T follicular helper cell (primary cell): ENCODE results near the gene FAM177A1.
"Not testable (repeated sequence)": the region's sequence is repeated elsewhere in the genome, so short reads cannot be mapped to it uniquely, and the experiment has no call there.

Source experiments
- DNase-seq: peaks from one replicate; pipeline ENCODE4 v3.0.0-alpha.2; 2020; ENCODE audit warnings: low read depth
- total RNA-seq, 2 experiments: gene quantifications; one replicate each; lab custom pipeline; 2026; lab: John Stamatoyannopoulos, UW

The FAM177A1 gene, protein sequence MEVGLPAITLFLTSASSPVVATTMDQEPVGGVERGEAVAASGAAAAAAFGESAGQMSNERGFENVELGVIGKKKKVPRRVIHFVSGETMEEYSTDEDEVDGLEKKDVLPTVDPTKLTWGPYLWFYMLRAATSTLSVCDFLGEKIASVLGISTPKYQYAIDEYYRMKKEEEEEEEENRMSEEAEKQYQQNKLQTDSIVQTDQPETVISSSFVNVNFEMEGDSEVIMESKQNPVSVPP
- 28.1 to 29.5 reads per million in 2 experiments for total RNA-seq

- DNase-seq = peak; percentile 100
Observed at GRCh38 chr14:35046048-35046750, at the start of gene FAM177A1. Gene FAM177A1, plus strand, starts transcription at chr14:35046272. Its CDS starts 192 bp downstream, at chr14:35046464.

GRCh38 chr14:34997762-34998161 lies 48.3 kb upstream of the FAM177A1 start:
- no peak for DNase-seq

DNA sequence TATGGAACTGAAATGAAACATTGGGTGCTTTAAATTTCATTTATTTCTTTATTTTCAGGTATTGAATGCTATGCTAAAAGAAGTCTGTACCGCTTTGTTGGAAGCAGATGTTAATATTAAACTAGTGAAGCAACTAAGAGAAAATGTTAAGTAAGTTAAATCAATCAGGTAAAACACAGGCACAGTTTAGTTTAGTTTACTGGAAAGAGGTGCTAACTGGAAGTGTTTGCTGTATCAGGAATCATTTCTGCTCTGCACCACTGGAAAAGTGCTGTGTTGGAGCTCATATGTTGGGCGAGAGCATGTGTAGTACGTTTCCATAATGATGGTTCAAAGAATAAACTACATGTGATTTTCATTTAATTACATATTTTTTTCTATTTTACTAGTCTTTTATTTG lies 46.6 kb upstream of the FAM177A1 start:
- no peak for DNase-seq

GRCh38 chr14:35001621-35002020 lies 44.5 kb upstream of the FAM177A1 start:
- no peak for DNase-seq

DNA sequence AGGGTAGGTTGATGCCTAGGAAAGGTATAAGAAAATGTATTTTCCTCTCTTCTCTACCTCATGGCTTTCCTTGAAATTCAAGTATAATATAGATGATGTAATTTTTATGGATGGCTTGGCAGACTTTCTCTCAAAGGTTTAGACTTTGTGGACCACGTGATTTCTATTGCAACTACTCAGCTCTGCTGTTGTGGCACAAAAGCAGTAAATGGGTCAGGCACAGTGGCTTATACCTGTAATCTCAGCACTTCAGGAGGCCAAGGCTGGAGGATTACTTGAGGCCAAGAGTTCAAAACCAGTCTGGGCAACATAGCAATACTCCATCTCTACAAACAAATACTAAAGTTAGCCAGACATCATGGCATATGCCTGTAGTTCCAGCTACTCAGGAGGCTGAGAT lies 41.2 kb upstream of the FAM177A1 start:
- DNase-seq = no peak

- DNase-seq = no peak
Observed at GRCh38 chr14:35016568-35016967, 29.5 kb upstream of the FAM177A1 start.

- DNase-seq = no peak
Observed at GRCh38 chr14:35020713-35021112, 25.4 kb upstream of the FAM177A1 start.

DNA sequence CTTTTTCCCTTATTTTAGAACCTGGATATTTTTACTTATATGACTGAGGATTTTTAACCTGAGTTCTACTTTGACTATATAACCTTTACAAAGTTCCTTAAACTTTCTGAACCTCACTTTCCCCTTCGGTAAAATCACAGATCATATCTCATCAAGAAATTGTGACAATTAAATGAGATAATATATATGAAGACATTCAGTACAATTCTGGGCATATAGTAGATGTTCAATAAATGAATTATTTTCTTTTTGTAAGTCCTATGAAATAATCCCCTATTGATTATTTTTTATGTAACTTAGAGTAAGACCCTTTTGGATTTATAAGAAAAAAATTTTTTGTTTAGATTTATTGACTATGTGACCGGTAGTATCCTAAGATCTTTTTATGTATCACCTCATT lies 17.6 kb upstream of the FAM177A1 start:
- DNase-seq = no peak

DNA sequence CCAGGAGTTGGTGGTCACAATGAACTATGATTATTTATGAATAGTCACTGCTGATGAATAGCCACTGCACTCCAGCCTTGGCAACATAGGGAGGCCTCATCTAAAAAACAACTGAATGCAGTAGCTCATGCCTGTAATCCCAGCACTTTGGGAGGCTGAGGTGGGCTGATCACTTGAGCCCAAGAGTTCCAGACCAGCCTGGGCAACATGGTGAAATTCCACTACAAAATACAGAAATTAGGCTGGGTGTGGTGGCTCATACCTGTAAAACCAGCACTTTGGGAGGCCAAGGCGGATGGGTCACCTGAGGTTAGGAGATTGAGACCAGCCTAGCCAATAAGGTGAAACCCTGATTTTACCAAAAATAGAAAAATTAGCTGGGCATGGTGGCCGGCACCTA lies 13.5 kb upstream of the FAM177A1 start:
- no peak for DNase-seq

DNA sequence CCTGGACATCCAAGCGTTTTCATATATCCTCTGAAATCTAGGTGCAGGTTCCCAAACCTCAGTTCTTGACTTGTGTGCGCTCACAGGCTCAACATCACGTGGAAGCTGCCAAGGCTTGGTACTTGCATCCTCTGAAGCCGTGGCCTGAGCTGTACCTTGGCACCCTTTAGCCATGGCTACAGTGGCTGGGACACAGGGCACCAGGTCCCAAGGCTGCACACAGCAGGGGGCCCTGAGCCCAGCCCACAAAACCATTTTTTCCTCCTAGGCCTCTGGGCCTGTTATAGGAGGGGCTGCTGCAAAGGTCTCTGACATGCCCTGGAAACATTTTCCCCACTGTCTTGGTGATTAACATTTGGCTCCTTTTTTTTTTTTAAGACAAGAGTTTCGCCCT lies 11.6 kb upstream of the FAM177A1 start:
- no peak for DNase-seq

DNA sequence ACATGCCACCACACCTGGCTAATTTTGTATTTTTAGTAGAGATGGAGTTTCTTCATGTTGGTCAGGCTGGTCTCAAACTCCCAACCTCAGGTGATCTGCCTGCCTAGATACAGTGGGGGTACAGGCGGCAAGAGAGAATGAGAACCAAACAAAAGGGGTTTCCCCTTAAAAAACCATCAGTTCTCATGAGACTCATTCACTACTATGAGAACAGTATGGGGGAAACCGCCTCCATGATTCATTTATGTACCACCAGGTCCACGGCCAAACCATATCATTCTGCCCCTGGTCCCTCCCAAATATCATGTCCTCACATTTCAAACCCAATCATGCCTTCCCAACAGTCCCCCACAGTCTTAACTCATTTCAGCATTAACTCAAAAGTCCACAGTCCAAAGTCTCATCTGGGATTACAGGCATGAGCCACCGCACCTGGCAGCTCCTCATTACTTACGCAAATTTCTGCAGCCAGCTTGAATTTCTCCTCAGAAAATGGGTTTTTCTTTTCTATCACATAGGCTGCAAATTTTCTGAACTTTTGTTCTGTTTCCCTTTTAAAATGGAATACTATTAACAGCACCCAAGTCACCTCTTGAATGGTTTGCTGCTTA lies 11.0 kb upstream of the FAM177A1 start:
- DNase-seq = not testable (repeated sequence)

DNA sequence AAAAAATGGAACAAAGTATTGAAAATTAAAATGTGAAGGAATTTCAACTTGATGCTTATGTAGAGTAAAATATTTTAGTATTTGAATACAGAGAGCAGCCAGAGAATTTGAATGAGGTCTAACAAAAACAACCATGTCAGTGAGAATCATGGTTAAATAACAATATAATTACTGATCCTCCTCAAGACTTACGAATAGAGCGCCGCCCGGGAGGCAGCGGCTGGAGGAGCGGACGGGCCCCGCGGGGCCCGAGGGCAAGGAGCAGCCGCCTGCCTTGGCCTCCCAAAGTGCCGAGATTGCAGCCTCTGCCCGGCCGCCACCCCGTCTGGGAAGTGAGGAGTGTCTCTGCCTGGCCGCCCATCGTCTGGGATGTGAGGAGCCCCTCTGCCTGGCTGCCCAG lies 7.8 kb upstream of the FAM177A1 start:
- not testable (repeated sequence) for DNase-seq

- DNase-seq = no peak
Observed at GRCh38 chr14:35042632-35043031, 3.4 kb upstream of the FAM177A1 start.

DNA sequence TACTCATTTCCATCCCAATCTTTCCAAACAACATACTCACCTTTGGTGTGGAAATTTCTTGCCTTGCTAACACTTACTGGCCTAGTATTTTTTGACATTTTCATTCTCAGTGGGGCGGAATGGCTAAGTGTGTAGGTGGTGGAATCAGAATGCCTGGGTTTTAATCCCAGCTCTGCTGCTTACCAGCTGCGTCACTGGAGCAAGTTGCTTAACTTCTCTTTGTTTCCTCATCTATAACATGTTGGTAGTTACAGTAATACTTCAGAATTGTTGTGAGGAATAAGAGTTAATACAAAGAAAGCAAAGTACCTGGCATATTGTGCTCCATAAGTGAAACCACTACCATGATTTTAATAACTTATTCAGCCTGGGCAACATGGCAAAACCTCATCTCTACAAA lies 3.0 kb upstream of the FAM177A1 start:
- no peak for DNase-seq

DNA sequence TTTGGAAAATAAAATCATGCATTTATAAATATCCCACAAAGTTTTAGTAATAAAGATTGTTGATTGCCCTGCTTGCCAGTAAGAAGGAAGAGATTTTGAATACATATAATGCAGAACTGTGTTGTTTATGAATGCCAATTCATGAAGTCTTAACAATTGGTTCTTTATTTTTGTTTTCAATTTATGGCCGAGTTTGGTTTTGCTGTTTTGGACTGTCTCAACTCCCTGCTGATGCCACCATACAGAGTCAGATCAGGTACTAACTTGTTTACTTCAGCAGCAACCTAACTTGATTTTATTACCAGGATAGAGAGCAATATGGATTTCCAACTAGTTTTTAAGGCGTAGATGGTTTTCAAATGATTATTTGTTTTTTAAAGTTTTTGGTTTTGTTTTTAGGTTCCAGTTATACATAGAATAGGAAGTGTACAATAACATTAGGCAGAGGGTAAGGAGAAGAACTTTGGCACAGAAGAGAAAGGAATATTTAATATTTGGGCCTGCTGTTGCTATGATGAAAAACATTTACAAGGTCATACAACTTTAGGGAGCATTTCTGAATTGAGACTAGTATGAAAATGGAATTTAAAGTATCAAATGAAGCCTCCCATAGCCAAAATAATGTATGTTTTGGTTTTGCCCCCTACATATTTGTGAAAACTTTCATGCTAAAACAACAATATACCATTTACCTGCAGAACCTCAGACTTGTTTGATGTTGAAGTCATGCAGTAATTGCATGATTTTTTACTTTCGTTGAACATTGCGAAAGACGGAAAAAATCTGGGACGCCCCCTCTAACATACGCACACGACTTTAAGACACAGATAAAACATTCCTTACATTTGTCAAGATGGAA lies 904 bp upstream of the FAM177A1 start:
- DNase-seq = no peak

- no peak for DNase-seq
Observed at GRCh38 chr14:35045798-35046047, 349 bp upstream of the FAM177A1 start.

- DNase-seq = peak; percentile 17
Observed at GRCh38 chr14:35046751-35047536, 872 bp downstream of the FAM177A1 start.

DNA sequence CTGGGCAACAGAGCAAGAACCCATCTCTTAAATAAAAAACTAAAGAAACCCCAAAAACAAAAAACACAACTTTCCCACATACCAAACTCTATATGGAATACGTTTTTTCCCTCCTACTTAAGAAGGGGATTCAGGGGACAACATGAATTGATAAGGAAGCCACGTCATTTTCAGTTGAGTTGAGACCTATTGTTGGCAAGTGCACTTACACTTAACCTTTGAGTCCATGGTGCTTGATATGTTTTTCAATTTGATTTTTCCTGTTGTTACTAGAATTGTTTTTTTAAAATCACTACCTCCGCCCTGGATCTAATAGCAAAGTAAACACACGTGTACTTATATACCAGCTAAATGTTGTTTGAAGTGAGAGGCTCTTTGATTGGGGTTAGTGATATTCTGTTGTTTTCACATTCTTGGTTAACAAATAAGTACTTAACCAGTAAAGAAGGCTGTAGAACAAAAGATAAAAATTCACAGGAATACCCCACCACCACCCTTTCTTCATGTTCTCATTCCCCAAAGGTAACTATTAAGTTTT lies 2.0 kb downstream of the FAM177A1 start:
- no peak for DNase-seq

- no peak for DNase-seq
Observed at GRCh38 chr14:35050652-35051051, 4.6 kb downstream of the FAM177A1 start.

DNA sequence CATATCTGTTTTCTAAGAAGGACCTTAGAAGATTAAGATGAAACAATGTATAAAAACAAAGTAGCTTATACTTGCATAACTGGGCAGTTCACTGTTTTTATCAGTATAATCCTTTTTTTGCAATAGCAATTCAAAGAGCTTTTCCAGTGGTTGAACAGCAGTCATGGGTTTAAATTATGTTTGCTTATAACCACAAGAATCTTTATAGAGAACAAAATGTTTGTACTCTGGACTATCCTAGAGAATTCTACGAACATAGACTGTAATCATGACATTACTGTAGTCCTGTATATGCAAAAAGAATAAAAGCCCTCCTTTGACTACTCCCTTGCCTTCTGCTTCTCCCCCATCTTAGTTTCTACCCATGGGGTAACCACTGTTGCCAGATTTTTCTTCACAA lies 5.7 kb downstream of the FAM177A1 start:
- no peak for DNase-seq

GRCh38 chr14:35052637-35053036 lies 6.6 kb downstream of the FAM177A1 start:
- DNase-seq = no peak
